T-cell (primary cell): ENCODE data around the gene PLK3. TPM values are rescaled to one million over a fixed set of nuclear protein-coding genes. Genes with fewer than 3 reads are reported as not detected.

Source experiments
- ATAC-seq, 4 experiments: fragments of 200-7000 bp in 3 of 4; fragments of 150-1000 bp in 1 of 4; cut with Tn5 transposase; replicated peaks in 1 of 4; 1 replicate in 3 of 4; 2 replicates in 1 of 4; pipeline ENCODE4 v1.10.0; 2021; ENCODE audit warnings: moderate library complexity in 3 of 4, mild to moderate bottlenecking in 2 of 4, moderate number of reproducible peaks in 1 of 4
- CTCF ChIA-PET, 2 donors: fragments of 300-600 bp; sonication (Branson Sonifier 250); formaldehyde crosslinking; loops; one replicate each; lab custom pipeline; 2022; ENCODE audit warnings: antibody characterized with exemption in 2 of 2; lab: Charles Lee
- POLR2A ChIA-PET, 2 donors: fragments of 300-600 bp; sonication (Branson Sonifier 250); formaldehyde crosslinking; loops; one replicate each; lab custom pipeline; 2022; ENCODE audit warnings: antibody characterized with exemption in 2 of 2; lab: Charles Lee
- DNase-seq, 35 experiments: peaks; one replicate each; pipeline versions ENCODE4 v3.0.0 to v3.0.0-alpha.2; 2013 to 2023
- H3K27ac ChIP-seq: one replicate; pipeline ENCODE4 v1.5.1; 2013; ENCODE audit warnings: low read length
- H3K27me3 ChIP-seq, 2 experiments: replicated peaks in 1 of 2; 1 replicate in 1 of 2; 2 replicates in 1 of 2; pipeline versions ENCODE4 v1.6.1 to v1.7.0; 2013; ENCODE audit warnings: low read length in 1 of 2, mixed read lengths in 1 of 2; ENCODE audit not compliant: control insufficient read depth in 2 of 2, insufficient read depth in 2 of 2; ENCODE audit errors: extremely low read depth in 1 of 2
- H3K36me3 ChIP-seq, 2 donors: 1 replicate in 1 of 2; 2 replicates in 1 of 2; pipeline versions ENCODE4 v1.6.1 to v1.7.0; 2013; ENCODE audit warnings: low read length in 1 of 2; ENCODE audit not compliant: control insufficient read depth in 2 of 2, insufficient read depth in 1 of 2; ENCODE audit errors: extremely low read depth in 1 of 2
- H3K4me1 ChIP-seq, 2 experiments: 1 replicate in 1 of 2; 2 replicates in 1 of 2; pipeline versions ENCODE4 v1.6.1 to v1.7.0; 2013; ENCODE audit warnings: low read length in 2 of 2, mixed read lengths in 1 of 2; ENCODE audit not compliant: insufficient read depth in 2 of 2, control insufficient read depth in 1 of 2; ENCODE audit errors: extremely low read depth in 1 of 2
- H3K4me3 ChIP-seq, 2 donors: 1 replicate in 1 of 2; 2 replicates in 1 of 2; pipeline versions ENCODE4 v1.5.1 to v1.7.0; 2013; ENCODE audit warnings: mild to moderate bottlenecking in 2 of 2, low read length in 1 of 2, moderate library complexity in 1 of 2; ENCODE audit not compliant: control insufficient read depth in 1 of 2; ENCODE audit errors: extremely low read depth in 1 of 2
- H3K9me3 ChIP-seq: 2 replicates; pipeline ENCODE4 v1.7.0; 2013
- H3K27ac Mint-ChIP-seq, 2 donors: one replicate each; pipeline ENCODE4 v1.8.0; 2020 to 2021; ENCODE audit warnings: mild to moderate bottlenecking in 2 of 2, mixed read lengths in 2 of 2
- H3K27me3 Mint-ChIP-seq, 2 donors: one replicate each; pipeline ENCODE4 v1.8.0; 2021 to 2022; ENCODE audit warnings: mixed read lengths in 2 of 2
- H3K36me3 Mint-ChIP-seq: one replicate; pipeline ENCODE4 v1.8.0; 2021; ENCODE audit warnings: mixed read lengths
- H3K4me1 Mint-ChIP-seq, 3 donors: one replicate each; pipeline ENCODE4 v1.8.0; 2020 to 2022; ENCODE audit warnings: mixed read lengths in 3 of 3, mild to moderate bottlenecking in 1 of 3
- H3K4me3 Mint-ChIP-seq, 3 donors: one replicate each; pipeline ENCODE4 v1.8.0; 2020 to 2022; ENCODE audit warnings: mild to moderate bottlenecking in 3 of 3, mixed read lengths in 3 of 3, moderate library complexity in 3 of 3
- H3K9me3 Mint-ChIP-seq, 3 donors: one replicate each; pipeline ENCODE4 v1.8.0; 2020 to 2022; ENCODE audit warnings: mixed read lengths in 3 of 3
- WGBS: methylation state at CpG from one replicate; pipeline ENCODE4 v1.1.5; 2013; ENCODE audit warnings: missing lambda C conversion rate; ENCODE audit not compliant: insufficient coverage; 5-methylcytosine and 5-hydroxymethylcytosine counted together
- total RNA-seq, 35 experiments: library from RNA in 6 of 35; stranded (reverse) in 6 of 35; fragments of 120-200 nt in 1 of 35; gene quantifications; one replicate each; pipeline versions ENCODE4 v1.2.1 to v1.2.4 and lab custom pipeline; 2013 to 2026

The PLK3 gene
- total RNA-seq, 5 donors from 2014 or later (not counting 1 experiment from before 2014, with no cell fraction given), result 124 to 453 (median 136) TPM

- H3K27me3 Mint-ChIP-seq, result no peaks in the 10 kb centered on the region
- no peak overlapping the region for H3K4me3 ChIP-seq
- ATAC-seq, result no peak
- no peak overlapping the region for H3K27ac ChIP-seq
- no peak for DNase-seq
- H3K4me1 Mint-ChIP-seq, result no peaks in the 10 kb centered on the region
- no peaks in the 10 kb centered on the region for H3K36me3 ChIP-seq
- H3K36me3 Mint-ChIP-seq, result no peaks in the 10 kb centered on the region
- WGBS, result 84% methylated on average over 28 of the region's 28 CpGs
- POLR2A ChIA-PET, result interaction anchor here in 1 of 2 donors (0.6 kb wide), 1 partner anchor 1299 kb away, joined by 3 read pairs; no protein-coding TSS in a partner anchor
- no peaks in the 10 kb centered on the region for H3K9me3 Mint-ChIP-seq
- no peaks in the 10 kb centered on the region for H3K9me3 ChIP-seq
- H3K4me3 Mint-ChIP-seq, result no peak overlapping the region
- peaks cover 0 to 12% of the 10 kb centered on the region in 2 experiments for H3K27me3 ChIP-seq
- H3K4me1 ChIP-seq, result no peaks in the 10 kb centered on the region
- no peak overlapping the region for H3K27ac Mint-ChIP-seq
- CTCF ChIA-PET, result no interaction called here
Observed at GRCh38 chr1:44827197-44828002, 27.2 kb downstream of the PLK3 start.

- Histone ChIP-seq H3K27me3 (peaks cover 0 to 12% of the 10 kb centered on the region in 2 experiments), H3K27ac (no peak overlapping the region), H3K4me3 (no peak overlapping the region), H3K9me3 (no peaks in the 10 kb centered on the region), H3K4me1 (no peaks in the 10 kb centered on the region), H3K36me3 (no peaks in the 10 kb centered on the region)
- Mint-ChIP-seq H3K9me3 (no peaks in the 10 kb centered on the region), H3K27me3 (no peaks in the 10 kb centered on the region), H3K4me3 (no peak overlapping the region), H3K27ac (no peak overlapping the region), H3K4me1 (no peaks in the 10 kb centered on the region), H3K36me3 (no peaks in the 10 kb centered on the region)
- ChIA-PET CTCF (no interaction called here), POLR2A (interaction anchor here in 1 of 2 donors (0.6 kb wide), 1 partner anchor 1298 kb away, joined by 3 read pairs; no protein-coding TSS in a partner anchor)
- no peak for DNase-seq
- 93% methylated on average over 13 of the region's 21 CpGs for WGBS
- no peak for ATAC-seq
Observed at GRCh38 chr1:44828003-44828651, 27.9 kb downstream of the PLK3 start.

GRCh38 chr1:44828841-44829440, 28.8 kb downstream of the PLK3 start:
- CTCF ChIA-PET, result no interaction called here

DNA sequence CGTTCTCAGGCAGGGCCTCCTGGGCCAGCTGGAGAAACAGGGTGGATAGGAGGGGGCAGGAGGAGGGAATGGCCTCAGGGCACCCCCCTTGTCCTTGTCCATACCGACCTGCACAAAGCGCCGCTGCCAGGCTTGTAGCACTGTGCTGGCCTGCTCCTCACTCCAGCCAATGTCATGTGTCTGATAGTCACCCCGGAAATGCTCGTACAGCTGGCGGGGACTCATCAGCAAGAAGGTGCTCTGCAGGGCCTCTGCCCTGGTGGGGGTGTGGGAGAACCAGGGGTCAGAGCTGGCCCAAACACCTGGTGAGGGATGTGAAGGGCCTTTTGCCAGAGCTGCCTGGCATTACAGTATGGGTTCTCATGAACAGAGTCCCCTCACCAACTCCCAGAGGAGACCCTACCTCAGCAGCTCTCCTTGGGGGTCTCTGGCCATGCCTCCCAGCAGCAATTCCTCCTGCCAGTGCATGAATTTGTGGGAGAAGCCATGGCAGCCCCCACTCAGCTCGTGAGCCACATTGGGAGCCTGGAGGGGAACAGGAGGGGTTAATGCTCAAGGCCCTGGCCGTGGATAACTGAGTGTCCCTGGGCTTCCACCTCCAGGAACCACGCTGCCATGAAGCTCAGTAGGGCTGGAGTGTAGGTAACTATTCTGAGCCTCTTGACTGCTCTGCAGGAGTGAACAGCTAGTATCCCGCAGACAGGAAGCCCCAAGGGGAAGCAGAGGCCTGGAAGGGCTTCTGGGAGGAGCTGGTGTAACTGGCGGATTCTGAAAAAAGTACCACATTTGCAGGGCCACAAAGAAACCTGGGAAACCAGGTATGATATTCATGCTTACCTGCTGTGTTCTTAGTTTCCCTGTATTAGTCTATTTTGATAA, 29.6 kb downstream of the PLK3 start:
- H3K36me3 ChIP-seq, result no peaks in the 10 kb centered on the region
- Mint-ChIP-seq H3K4me1 (no peaks in the 10 kb centered on the region), H3K27ac (no peak overlapping the region), H3K4me3 (no peak overlapping the region), H3K27me3 (no peaks in the 10 kb centered on the region), H3K9me3 (no peaks in the 10 kb centered on the region), H3K36me3 (no peaks in the 10 kb centered on the region)
- DNase-seq, result no peak
- ChIA-PET POLR2A (interaction anchor here in 1 of 2 donors (0.9 kb wide), 1 partner anchor 10 kb away, joined by 3 read pairs; no protein-coding TSS in a partner anchor), CTCF (interaction anchor here in 1 of 2 donors (0.5 to 0.6 kb wide), 2 partner anchors 152 to 1271 kb away, joined by 4 to 5 read pairs; no protein-coding TSS in a partner anchor)
- 89% methylated on average over 12 of the region's 12 CpGs for WGBS
- H3K4me1 ChIP-seq, result no peaks in the 10 kb centered on the region
- no peaks in the 10 kb centered on the region for H3K9me3 ChIP-seq
- no peak for ATAC-seq
- no peak overlapping the region for H3K4me3 ChIP-seq
- H3K27ac ChIP-seq, result no peak overlapping the region
- peaks cover 0 to 12% of the 10 kb centered on the region in 2 experiments for H3K27me3 ChIP-seq

More at GRCh38 chr1:44828841-44829440, 28.8 kb downstream of the PLK3 start:
- no peaks in the 10 kb centered on the region for H3K36me3 Mint-ChIP-seq
- H3K27me3 Mint-ChIP-seq, result no peaks in the 10 kb centered on the region
- Histone ChIP-seq H3K4me3 (no peak overlapping the region), H3K27me3 (peaks cover 0 to 12% of the 10 kb centered on the region in 2 experiments), H3K36me3 (no peaks in the 10 kb centered on the region), H3K27ac (no peak overlapping the region), H3K4me1 (no peaks in the 10 kb centered on the region), H3K9me3 (no peaks in the 10 kb centered on the region)
- no peak overlapping the region for H3K27ac Mint-ChIP-seq
- DNase-seq (no peak), ATAC-seq (no peak)
- POLR2A ChIA-PET, result interaction anchor here in 1 of 2 donors (0.9 kb wide), 1 partner anchor 10 kb away, joined by 3 read pairs; no protein-coding TSS in a partner anchor
- no peaks in the 10 kb centered on the region for H3K4me1 Mint-ChIP-seq
- WGBS, result 96% methylated on average over 10 of the region's 15 CpGs
- H3K9me3 Mint-ChIP-seq, result no peaks in the 10 kb centered on the region
- H3K4me3 Mint-ChIP-seq, result no peak overlapping the region

GRCh38 chr1:44830900-44831304, 30.7 kb downstream of the PLK3 start:
- 100% methylated on average over 5 of the region's 10 CpGs for WGBS
- Histone ChIP-seq H3K9me3 (no peaks in the 10 kb centered on the region), H3K27ac (no peak overlapping the region), H3K4me3 (no peak overlapping the region), H3K4me1 (peaks cover 0 to 4% of the 10 kb centered on the region in 2 experiments), H3K27me3 (peaks cover 0 to 12% of the 10 kb centered on the region in 2 experiments), H3K36me3 (no peaks in the 10 kb centered on the region)
- Mint-ChIP-seq H3K4me1 (peaks cover 5% of the 10 kb centered on the region in 3 donors), H3K4me3 (no peak overlapping the region), H3K27ac (no peak overlapping the region), H3K9me3 (no peaks in the 10 kb centered on the region), H3K36me3 (no peaks in the 10 kb centered on the region), H3K27me3 (no peaks in the 10 kb centered on the region)
- CTCF ChIA-PET, result no interaction called here
- no peak for ATAC-seq
- POLR2A ChIA-PET, result no interaction called here
- no peak for DNase-seq
